ENCODE results near the gene FAM124B. TPM values are rescaled to one million over a fixed set of nuclear protein-coding genes. Genes with fewer than 3 reads are reported as not detected.

Gene FAM124B
- total and polyA plus RNA-seq, 4 donors = 0.30 to 2.5 (median 0.42) TPM

DNA sequence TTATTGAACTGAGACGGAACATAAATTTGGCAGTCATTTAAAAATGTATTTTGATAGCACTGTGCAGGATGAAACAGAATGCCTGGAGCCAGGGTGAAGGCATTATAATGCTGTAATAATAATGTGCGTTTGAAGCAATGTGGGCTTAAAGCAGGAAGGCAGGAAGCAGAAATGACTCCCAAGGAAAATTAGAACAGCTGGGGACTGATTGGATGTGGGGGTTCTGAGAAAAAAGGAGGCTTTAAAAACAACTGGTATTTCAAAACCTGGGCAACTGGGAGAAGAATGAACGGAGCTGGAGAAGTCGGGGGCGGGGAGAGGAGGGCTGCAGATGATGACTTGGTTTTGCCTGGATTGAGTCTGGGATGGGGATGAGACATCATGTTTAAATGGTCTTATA lies 12.6 kb downstream of the FAM124B start (continued):
- TF ChIP-seq ZBTB33 (IDR thresholded peaks at IDR 0.05) = no peak
- TF ChIP-seq FOXA1 (IDR thresholded peaks at IDR 0.05) = no peak
- no peak for TF ChIP-seq MAX (IDR thresholded peaks at IDR 0.05)
- no peak for TF ChIP-seq RAD21 (IDR thresholded peaks at IDR 0.05)
- TF ChIP-seq ATF3 (IDR thresholded peaks at IDR 0.05) = no peak
- TF ChIP-seq JUND (IDR thresholded peaks at IDR 0.05) = no peak

GRCh38 chr2:224386876-224387275 lies 15.0 kb downstream of the FAM124B start:
- H3K4me3 ChIP-seq (ENCODE audit: low read depth in 1 of 3, low read length in 3 of 3) = no peak overlapping the region
- DNase-seq (ENCODE audit: low spot score) = no peak
- H3K9ac ChIP-seq (ENCODE audit: low read depth in 1 of 2, low read length in 2 of 2) = no peak overlapping the region
- peaks cover 0 to 14% (median 11%) of the 10 kb centered on the region in 4 donors for H3K4me1 ChIP-seq (ENCODE audit: control insufficient read depth in 4 of 4, insufficient read depth in 4 of 4, low read length in 3 of 4)
- WGBS = 91% methylated on average over 2 of the region's 2 CpGs
- H3K36me3 ChIP-seq (ENCODE audit: control insufficient read depth in 4 of 4, insufficient read depth in 3 of 4, low read depth in 1 of 4, low read length in 3 of 4) = no peaks in the 10 kb centered on the region
- H3K27ac ChIP-seq (ENCODE audit: low read depth in 1 of 2, low read length in 2 of 2) = no peak overlapping the region
- H3K9me3 ChIP-seq (ENCODE audit: control insufficient read depth in 4 of 4, low read length in 3 of 4) = no peaks in the 10 kb centered on the region
- no peaks in the 10 kb centered on the region for H3K27me3 ChIP-seq (ENCODE audit: control insufficient read depth in 4 of 4, insufficient read depth in 4 of 4, low read length in 3 of 4)
- no peak for TF ChIP-seq ATF3 (IDR thresholded peaks at IDR 0.05)
- no peak for TF ChIP-seq CTCF (IDR thresholded peaks at IDR 0.05; ENCODE audit: low read depth, low read length, missing input control)
- no peak for TF ChIP-seq GABPA (IDR thresholded peaks at IDR 0.05 in 1 of 2, conservative IDR thresholded peaks at IDR 0.05 in 1 of 2)
- TF ChIP-seq HNF4G (IDR thresholded peaks at IDR 0.05) = no peak
- no peak for TF ChIP-seq ZBTB33 (IDR thresholded peaks at IDR 0.05)
- TF ChIP-seq MAX (IDR thresholded peaks at IDR 0.05) = no peak
- no peak for TF ChIP-seq TAF1 (conservative IDR thresholded peaks at IDR 0.05)
- TF ChIP-seq EGR1 (IDR thresholded peaks at IDR 0.05; ENCODE audit: low read depth in 2 of 2) = no peak
- TF ChIP-seq REST (IDR thresholded peaks at IDR 0.05) = no peak
- TF ChIP-seq YY1 (IDR thresholded peaks at IDR 0.05) = no peak
- TF ChIP-seq SP1 (IDR thresholded peaks at IDR 0.05) = no peak
- TF ChIP-seq FOXA2 (IDR thresholded peaks at IDR 0.05) = no peak
- no peak for TF ChIP-seq NR2F2 (IDR thresholded peaks at IDR 0.05)
